Mesenchymal stem cell (in vitro differentiated cells and primary cell): ENCODE data around the gene TSPYL4.
A peak's percentile ranks its signal among the peaks of the same experiment; 100 is the strongest.

Experiments
- DNase-seq: peaks from one replicate; pipeline ENCODE4 v3.0.0-alpha.2; 2013
- H2AFZ ChIP-seq: one replicate; pipeline ENCODE4 v1.6.1; 2013; ENCODE audit warnings: low read depth, mild to moderate bottlenecking, control low read depth, inconsistent platforms, low read length, moderate library complexity
- H2AK5ac ChIP-seq: 2 replicates; pipeline ENCODE4 v1.6.1; 2013; ENCODE audit warnings: low read length, moderate library complexity, mild to moderate bottlenecking, inconsistent platforms; ENCODE audit not compliant: severe bottlenecking
- H2BK120ac ChIP-seq: one replicate; pipeline ENCODE4 v1.6.1; 2013; ENCODE audit warnings: low read depth, mild to moderate bottlenecking, inconsistent platforms, low read length, moderate library complexity
- H2BK12ac ChIP-seq, 2 experiments: one replicate each; pipeline ENCODE4 v1.6.1; 2013; ENCODE audit warnings: inconsistent platforms in 2 of 2, low read length in 2 of 2, mild to moderate bottlenecking in 2 of 2, moderate library complexity in 2 of 2, control low read depth in 1 of 2
- H2BK15ac ChIP-seq: one replicate; pipeline ENCODE4 v1.6.1; 2013; ENCODE audit warnings: mild to moderate bottlenecking, low read depth, inconsistent platforms; ENCODE audit not compliant: poor library complexity, severe bottlenecking
- H2BK5ac ChIP-seq: 2 replicates; pipeline ENCODE4 v1.6.1; 2013; ENCODE audit warnings: low read depth, mild to moderate bottlenecking, low read length, control low read depth, inconsistent platforms; ENCODE audit not compliant: poor library complexity, severe bottlenecking
- H3K14ac ChIP-seq, 2 experiments: one replicate each; pipeline ENCODE4 v1.6.1; 2013; ENCODE audit warnings: inconsistent platforms in 2 of 2, low read length in 2 of 2, control low read depth in 1 of 2, mild to moderate bottlenecking in 1 of 2, moderate library complexity in 1 of 2
- H3K18ac ChIP-seq, 2 experiments: one replicate each; pipeline ENCODE4 v1.6.1; 2013; ENCODE audit warnings: inconsistent platforms in 2 of 2, low read length in 2 of 2, control low read depth in 1 of 2, low read depth in 1 of 2, mild to moderate bottlenecking in 1 of 2
- H3K23ac ChIP-seq, 2 experiments: one replicate each; pipeline ENCODE4 v1.6.1; 2013; ENCODE audit warnings: inconsistent platforms in 2 of 2, low read length in 2 of 2, mild to moderate bottlenecking in 2 of 2, moderate library complexity in 2 of 2, control low read depth in 1 of 2
- H3K27ac ChIP-seq: 2 replicates; pipeline ENCODE4 v1.5.1; 2013; ENCODE audit warnings: mild to moderate bottlenecking, moderate library complexity, low read length, control low read depth, inconsistent platforms; ENCODE audit not compliant: poor library complexity, severe bottlenecking
- H3K27me3 ChIP-seq, 2 experiments: 2 replicates each; pipeline versions ENCODE4 v1.6.1 to v1.7.0; 2013; ENCODE audit warnings: low read length in 2 of 2, mild to moderate bottlenecking in 2 of 2, moderate library complexity in 2 of 2, control low read depth in 1 of 2, inconsistent platforms in 1 of 2; ENCODE audit not compliant: control insufficient read depth in 1 of 2, insufficient read depth in 1 of 2
- H3K36me3 ChIP-seq, 2 experiments: 2 replicates each; pipeline versions ENCODE4 v1.6.1 to v1.7.0; 2013; ENCODE audit warnings: low read length in 2 of 2, control low read depth in 1 of 2, inconsistent platforms in 1 of 2, low read depth in 1 of 2, mild to moderate bottlenecking in 1 of 2; ENCODE audit not compliant: insufficient read depth in 2 of 2, control insufficient read depth in 1 of 2
- H3K4ac ChIP-seq, 2 experiments: one replicate each; pipeline ENCODE4 v1.6.1; 2013; ENCODE audit warnings: inconsistent platforms in 2 of 2, low read length in 2 of 2, mild to moderate bottlenecking in 2 of 2, moderate library complexity in 2 of 2, control low read depth in 1 of 2, low read depth in 1 of 2
- H3K4me1 ChIP-seq: 2 replicates; pipeline ENCODE4 v1.6.1; 2013; ENCODE audit warnings: low read depth, low read length, control low read depth; ENCODE audit not compliant: control insufficient read depth, insufficient read depth
- H3K4me2 ChIP-seq: 2 replicates; pipeline ENCODE4 v1.6.1; 2013; ENCODE audit warnings: low read length, mild to moderate bottlenecking, inconsistent platforms; ENCODE audit not compliant: poor library complexity, severe bottlenecking
- H3K4me3 ChIP-seq, 2 experiments: 2 replicates each; pipeline versions ENCODE4 v1.5.1 to v1.7.0; 2013; ENCODE audit warnings: low read length in 2 of 2, mild to moderate bottlenecking in 2 of 2, control low read depth in 1 of 2, low read depth in 1 of 2; ENCODE audit not compliant: insufficient read depth in 1 of 2
- H3K79me1 ChIP-seq: replicated peaks from 2 replicates; pipeline ENCODE4 v1.6.1; 2013; ENCODE audit warnings: mild to moderate bottlenecking, control low read depth, low read length, inconsistent platforms; ENCODE audit not compliant: poor library complexity, severe bottlenecking
- H3K9ac ChIP-seq: 2 replicates; pipeline ENCODE4 v1.7.0; 2013; ENCODE audit warnings: mild to moderate bottlenecking, low read length, moderate library complexity
- H3K9me3 ChIP-seq: 2 replicates; pipeline ENCODE4 v1.7.0; 2013; ENCODE audit warnings: mild to moderate bottlenecking, low read length; ENCODE audit not compliant: control insufficient read depth
- H4K8ac ChIP-seq: one replicate; pipeline ENCODE4 v1.6.1; 2013; ENCODE audit warnings: inconsistent platforms, mild to moderate bottlenecking, low read length, moderate library complexity
- H4K91ac ChIP-seq: one replicate; pipeline ENCODE4 v1.6.1; 2013; ENCODE audit warnings: mild to moderate bottlenecking, low read length, inconsistent platforms
- WGBS: methylation state at CpG from one replicate; pipeline ENCODE4 v1.1.7; 2013; ENCODE audit warnings: mixed read lengths; 5-methylcytosine and 5-hydroxymethylcytosine counted together

The TSPYL4 gene

GRCh38 chr6:116229287-116229913 lies 24.5 kb downstream of the TSPYL4 start:
- Histone ChIP-seq H3K9ac (peak overlapping the region; percentile 77), H3K18ac (no peak overlapping the region), H3K14ac (no peak overlapping the region), H3K27me3 (no peaks in the 10 kb centered on the region), H3K36me3 (peaks cover 0 to 9% of the 10 kb centered on the region in 2 experiments), H3K4me1 (no peaks in the 10 kb centered on the region), H2BK5ac (no peak overlapping the region), H4K91ac (no peak overlapping the region), H2BK12ac (no peak overlapping the region), H2AK5ac (no peak overlapping the region), H4K8ac (no peak overlapping the region), H3K23ac (no peak overlapping the region), H3K9me3 (no peaks in the 10 kb centered on the region), H2AFZ (no peak overlapping the region), H3K4me3 (peak overlapping the region in 1 of 2 experiments; percentile 79), H2BK120ac (no peak overlapping the region), H3K4ac (no peak overlapping the region), H3K27ac (no peak overlapping the region), H3K79me1 (peaks cover 6% of the 10 kb centered on the region), H3K4me2 (no peak overlapping the region), H2BK15ac (no peak overlapping the region)
- DNase-seq, result peak; percentile 71
- WGBS, result 77% methylated on average over 16 of the region's 17 CpGs

GRCh38 chr6:116223355-116223754 lies 30.5 kb downstream of the TSPYL4 start:
- H3K79me1 ChIP-seq, result peaks cover 13% of the 10 kb centered on the region
- no peak overlapping the region for H3K14ac ChIP-seq
- no peak for DNase-seq
- peaks cover 2% of the 10 kb centered on the region for H3K4me1 ChIP-seq
- no peaks in the 10 kb centered on the region for H3K27me3 ChIP-seq
- no peaks in the 10 kb centered on the region for H3K9me3 ChIP-seq
- H3K27ac ChIP-seq, result no peak overlapping the region
- no peak overlapping the region for H4K91ac ChIP-seq
- H4K8ac ChIP-seq, result no peak overlapping the region
- H3K18ac ChIP-seq, result no peak overlapping the region
- peaks cover 5% of the 10 kb centered on the region in 2 experiments for H3K36me3 ChIP-seq
- H2BK120ac ChIP-seq, result no peak overlapping the region
- no peak overlapping the region for H2BK15ac ChIP-seq
- no peak overlapping the region for H2AK5ac ChIP-seq
- H3K23ac ChIP-seq, result no peak overlapping the region
- H3K4me2 ChIP-seq, result no peak overlapping the region
- no peak overlapping the region for H2AFZ ChIP-seq
- no peak overlapping the region for H3K4ac ChIP-seq
- 100% methylated on average over 2 of the region's 3 CpGs for WGBS
- no peak overlapping the region for H2BK5ac ChIP-seq
- H3K9ac ChIP-seq, result no peak overlapping the region
- no peak overlapping the region for H2BK12ac ChIP-seq
- H3K4me3 ChIP-seq, result no peak overlapping the region

- H3K4me3 ChIP-seq, result no peak overlapping the region
- no peak overlapping the region for H3K9ac ChIP-seq
- no peak overlapping the region for H4K91ac ChIP-seq
- no peak overlapping the region for H2BK120ac ChIP-seq
- H3K4ac ChIP-seq, result no peak overlapping the region
- H3K14ac ChIP-seq, result no peak overlapping the region
- peaks cover 2% of the 10 kb centered on the region for H3K4me1 ChIP-seq
- no peaks in the 10 kb centered on the region for H3K9me3 ChIP-seq
- H2AFZ ChIP-seq, result no peak overlapping the region
- 100% methylated on average over 1 of the region's 2 CpGs for WGBS
- no peak overlapping the region for H2BK15ac ChIP-seq
- no peak overlapping the region for H3K18ac ChIP-seq
- peaks cover 13% of the 10 kb centered on the region for H3K79me1 ChIP-seq
- H2BK5ac ChIP-seq, result no peak overlapping the region
- H3K27ac ChIP-seq, result no peak overlapping the region
- H3K36me3 ChIP-seq, result peaks cover 5% of the 10 kb centered on the region in 2 experiments
- no peak overlapping the region for H3K23ac ChIP-seq
- DNase-seq, result no peak
- no peak overlapping the region for H4K8ac ChIP-seq
- H3K4me2 ChIP-seq, result no peak overlapping the region
- no peak overlapping the region for H2BK12ac ChIP-seq
- no peaks in the 10 kb centered on the region for H3K27me3 ChIP-seq
- no peak overlapping the region for H2AK5ac ChIP-seq
Measured at GRCh38 chr6:116221911-116222310, 32.0 kb downstream of the TSPYL4 start.

DNA sequence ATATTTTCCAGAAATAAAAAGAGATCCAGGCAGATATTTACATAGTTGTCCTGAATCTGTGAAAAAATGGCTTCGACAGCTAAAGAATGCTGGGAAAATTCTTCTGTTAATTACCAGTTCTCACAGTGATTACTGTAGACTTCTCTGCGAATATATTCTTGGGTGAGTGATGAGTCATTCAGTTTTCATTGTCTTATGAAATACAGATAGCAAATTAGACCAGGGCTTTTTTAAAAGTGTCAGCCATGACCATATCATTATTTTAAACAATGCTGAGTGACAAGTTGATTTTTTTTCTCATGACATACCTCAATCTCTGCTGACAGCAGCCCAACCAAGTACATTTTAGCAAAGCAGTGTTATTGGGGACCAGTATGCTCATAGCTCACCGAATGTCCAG lies 32.8 kb downstream of the TSPYL4 start:
- Histone ChIP-seq H3K27me3 (no peaks in the 10 kb centered on the region), H3K9ac (no peak overlapping the region), H3K27ac (no peak overlapping the region), H3K4me2 (no peak overlapping the region), H4K91ac (no peak overlapping the region), H2BK5ac (no peak overlapping the region), H3K14ac (no peak overlapping the region), H3K36me3 (peaks cover 5% of the 10 kb centered on the region in 2 experiments), H3K4ac (no peak overlapping the region), H3K4me1 (peaks cover 2% of the 10 kb centered on the region), H3K4me3 (no peak overlapping the region), H2AK5ac (no peak overlapping the region), H4K8ac (no peak overlapping the region), H2BK15ac (no peak overlapping the region), H3K18ac (no peak overlapping the region), H3K9me3 (no peaks in the 10 kb centered on the region), H2BK120ac (no peak overlapping the region), H3K79me1 (peaks cover 13% of the 10 kb centered on the region), H2BK12ac (no peak overlapping the region), H3K23ac (no peak overlapping the region), H2AFZ (no peak overlapping the region)
- DNase-seq, result peak; percentile 21
- 94% methylated on average over 2 of the region's 3 CpGs for WGBS
